Endothelial cell of umbilical vein (primary cell): ENCODE data around the gene RARRES2. TPM values are rescaled to one million over a fixed set of nuclear protein-coding genes. Genes with fewer than 3 reads are reported as not detected.
"Not testable (repeated sequence)": the region's sequence is repeated elsewhere in the genome, so short reads cannot be mapped to it uniquely, and the experiment has no call there.

Experiments used
- BruUV-seq: library from RNA; stranded (reverse); fragments of 400-500 nt; replicated peaks from 2 replicates; lab custom pipeline; 2021; lab: Mats Ljungman, UMichigan
- CTCF ChIA-PET: fragments of 300-600, 350-600 bp; sonication (Branson Sonifier 250); formaldehyde crosslinking; loops from one replicate; lab custom pipeline; 2021; ENCODE audit warnings: antibody characterized with exemption, inconsistent platforms; lab: Charles Lee
- POLR2A ChIA-PET: fragments of 300-600, 350-600 bp; sonication (Branson Sonifier 250); formaldehyde crosslinking; loops from one replicate; lab custom pipeline; 2021; ENCODE audit warnings: antibody characterized with exemption, inconsistent platforms; lab: Charles Lee
- DNase-seq: peaks from one replicate; pipeline ENCODE4 v3.0.0-alpha.2; 2011; ENCODE audit warnings: low read depth, low spot score
- FAIRE-seq: peaks from 2 replicates; lab custom pipeline; 2011; peaks lifted over from hg19 to GRCh38; lab: Jason Lieb, UNC
- H2AFZ ChIP-seq: 2 replicates; pipeline ENCODE4 v1.6.0; 2012; ENCODE audit warnings: low read depth, low read length, control low read depth, inconsistent platforms
- H3K27ac ChIP-seq: 2 replicates; pipeline ENCODE4 v1.5.1; 2011; ENCODE audit warnings: low read depth, mild to moderate bottlenecking, control low read depth, low read length, moderate library complexity; ENCODE audit not compliant: insufficient read depth
- H3K27me3 ChIP-seq, 2 experiments: 2 replicates each; pipeline versions ENCODE4 v1.6.0 to v1.6.1; 2011; ENCODE audit warnings: low read length in 2 of 2, mixed read lengths in 1 of 2; ENCODE audit not compliant: control insufficient read depth in 2 of 2, insufficient read depth in 2 of 2
- H3K36me3 ChIP-seq, 2 experiments: 2 replicates in 1 of 2; 3 replicates in 1 of 2; pipeline ENCODE4 v1.5.1; 2011; ENCODE audit warnings: low read length in 2 of 2, mild to moderate bottlenecking in 1 of 2, moderate library complexity in 1 of 2; ENCODE audit not compliant: control insufficient read depth in 2 of 2, insufficient read depth in 2 of 2; ENCODE audit errors: extremely low read depth in 1 of 2
- H3K4me1 ChIP-seq: 3 replicates; pipeline ENCODE4 v1.5.1; 2011; ENCODE audit warnings: mild to moderate bottlenecking, low read length; ENCODE audit not compliant: control insufficient read depth, insufficient read depth; ENCODE audit errors: extremely low read depth
- H3K4me2 ChIP-seq: 2 replicates; pipeline ENCODE4 v1.6.1; 2011; ENCODE audit warnings: low read length, control low read depth, mixed read lengths; ENCODE audit not compliant: insufficient read depth
- H3K4me3 ChIP-seq, 3 experiments: fragments of 200-600 bp in 1 of 3; sonication (generic), shearing (Covaris generic) in 1 of 3; replicated peaks in 1 of 3; 2 replicates each; pipeline ENCODE4 v1.5.1; 2011 to 2016; ENCODE audit warnings: control low read depth in 3 of 3, low read length in 3 of 3, mild to moderate bottlenecking in 2 of 3, inconsistent platforms in 1 of 3, low read depth in 1 of 3, moderate library complexity in 1 of 3; ENCODE audit not compliant: insufficient read depth in 1 of 3
- H3K79me2 ChIP-seq: 2 replicates; pipeline ENCODE4 v1.6.0; 2012; ENCODE audit warnings: low read length, inconsistent platforms; ENCODE audit not compliant: control insufficient read depth, insufficient read depth
- H3K9ac ChIP-seq: replicated peaks from 2 replicates; pipeline ENCODE3; 2011; ENCODE audit warnings: low read length, control low read depth; ENCODE audit not compliant: insufficient read depth; ENCODE audit errors: extremely low read depth
- H3K9me1 ChIP-seq: replicated peaks from 3 replicates; pipeline ENCODE4 v1.6.0; 2011; ENCODE audit warnings: mild to moderate bottlenecking, low read length; ENCODE audit not compliant: control insufficient read depth, insufficient read depth; ENCODE audit errors: extremely low read depth
- H3K9me3 ChIP-seq: replicated peaks from 2 replicates; pipeline ENCODE4 v1.5.1; 2012; ENCODE audit warnings: low read length, inconsistent platforms; ENCODE audit not compliant: control insufficient read depth, insufficient read depth
- H4K20me1 ChIP-seq: replicated peaks from 2 replicates; pipeline ENCODE3; 2011; ENCODE audit warnings: mild to moderate bottlenecking, low read length; ENCODE audit not compliant: control insufficient read depth, insufficient read depth; ENCODE audit errors: extremely low read depth
- CTCF ChIP-seq, 2 donors: IDR thresholded peaks; 1 replicate in 1 of 2; 2 replicates in 1 of 2; pipeline ENCODE4 v1.5.1; 2011; ENCODE audit warnings: low read length in 2 of 2, mild to moderate bottlenecking in 2 of 2, moderate library complexity in 2 of 2, control low read depth in 1 of 2, inconsistent platforms in 1 of 2, low read depth in 1 of 2; ENCODE audit not compliant: insufficient read depth in 1 of 2; ENCODE audit errors: extremely low read depth in 1 of 2
- EZH2 ChIP-seq: IDR thresholded peaks from 2 replicates; pipeline ENCODE4 v1.6.1; 2012; ENCODE audit warnings: borderline replicate concordance, low read depth, mild to moderate bottlenecking, moderate library complexity, low read length, inconsistent platforms; ENCODE audit not compliant: severe bottlenecking
- FOS ChIP-seq: IDR thresholded peaks from 2 replicates; pipeline ENCODE4 v1.6.1; 2011; ENCODE audit warnings: mild to moderate bottlenecking, low read length, moderate library complexity, borderline replicate concordance; ENCODE audit not compliant: insufficient read depth
- GATA2 ChIP-seq: IDR thresholded peaks from 2 replicates; pipeline ENCODE4 v1.7.0; 2011; ENCODE audit warnings: low read depth, mild to moderate bottlenecking, moderate library complexity, mixed read lengths, low read length; ENCODE audit not compliant: insufficient read length, insufficient read depth
- JUN ChIP-seq: IDR thresholded peaks from 2 replicates; pipeline ENCODE4 v1.6.1; 2011; ENCODE audit warnings: borderline replicate concordance, low read depth; ENCODE audit not compliant: insufficient read length, insufficient read depth
- MAX ChIP-seq: IDR thresholded peaks from 2 replicates; pipeline ENCODE4 v1.6.1; 2011; ENCODE audit not compliant: insufficient read depth, insufficient read length
- MYC ChIP-seq: IDR thresholded peaks from one replicate; pipeline ENCODE4 v1.6.1; 2011; ENCODE audit warnings: mild to moderate bottlenecking, low read depth, low read length
- POLR2A ChIP-seq: IDR thresholded peaks from 2 replicates; pipeline ENCODE4 v1.6.1; 2012; ENCODE audit warnings: low read depth, mild to moderate bottlenecking, control low read depth, low read length
- POLR2AphosphoS5 ChIP-seq: IDR thresholded peaks from 2 replicates; pipeline ENCODE4 v1.6.1; 2012; ENCODE audit warnings: low read depth, mild to moderate bottlenecking, control low read depth, low read length, moderate library complexity; ENCODE audit not compliant: insufficient read depth
- dilution Hi-C: fragments of 300-500 bp; cut with MboI; formaldehyde crosslinking; loops from one replicate; pipeline ENCODE4 v1.15.0; 2019; ENCODE audit warnings: low sequenced_read_pairs; ENCODE audit not compliant: extremely low pct_ligation_motif_present
- intact Hi-C: fragments of 100-400 bp; cut with micrococcal nuclease; formaldehyde crosslinking; loops from one replicate; pipeline ENCODE4 v1.10.0; 2022
- polyA plus RNA-seq, 4 experiments: library from polyadenylated mRNA; depleted of rRNA in 3 of 4; stranded (reverse) in 3 of 4; unstranded in 1 of 4; fragments of >200 nt; gene quantifications; 2 replicates each; pipeline versions ENCODE4 v1.2.1 to v1.2.3, GENCODE V29; 2011 to 2012; ENCODE audit warnings: missing spikeins in 1 of 4
- total RNA-seq: library from RNA; stranded (reverse); gene quantifications from 2 replicates; pipeline ENCODE4 v1.2.3, GENCODE V29; 2021

RARRES2 gene
- total and polyA plus RNA-seq, 2 donors (not counting 3 experiments of a cell fraction or from before 2014, with no cell fraction given), result not detected

GRCh38 chr7:150313367-150313809 lies 28.0 kb downstream of the RARRES2 start:
- DNase-seq (no peak), FAIRE-seq (no peak)
- dilution Hi-C loops, result no loop called here
- Histone ChIP-seq H3K4me3 (no peak overlapping the region), H3K27me3 (peaks cover 2 to 5% of the 10 kb centered on the region in 2 experiments), H3K9me3 (no peaks in the 10 kb centered on the region), H3K4me1 (peaks cover 4% of the 10 kb centered on the region), H3K79me2 (no peaks in the 10 kb centered on the region), H2AFZ (no peak overlapping the region), H4K20me1 (no peaks in the 10 kb centered on the region), H3K36me3 (no peaks in the 10 kb centered on the region), H3K9me1 (no peaks in the 10 kb centered on the region), H3K9ac (no peak overlapping the region), H3K4me2 (no peak overlapping the region), H3K27ac (no peak overlapping the region)
- CTCF ChIA-PET, result interaction anchor here (1.4 kb wide), 1 partner anchor 42 kb away, joined by 3 read pairs; no protein-coding TSS in a partner anchor
- intact Hi-C loops, result no loop called here
- TF ChIP-seq POLR2AphosphoS5 (no peak), POLR2A (no peak), FOS (no peak), EZH2 (no peak), MAX (no peak), MYC (no peak), CTCF (IDR thresholded peaks at IDR 0.05; ENCODE audit: extremely low read depth in 1 of 2, insufficient read depth in 1 of 2, low read depth in 1 of 2, low read length in 2 of 2) (no peak), JUN (no peak), GATA2 (no peak)
- POLR2A ChIA-PET, result no interaction called here
- no TSS peak for BruUV-seq

- H2AFZ ChIP-seq, H3K27me3 ChIP-seq, H3K9me1 ChIP-seq, H3K9ac ChIP-seq, dilution Hi-C loops, H3K4me2 ChIP-seq, BruUV-seq, DNase-seq, intact Hi-C loops, H3K4me3 ChIP-seq, H3K27ac ChIP-seq, FAIRE-seq, H3K79me2 ChIP-seq, H3K36me3 ChIP-seq, H3K9me3 ChIP-seq, POLR2A ChIA-PET, H3K4me1 ChIP-seq, H4K20me1 ChIP-seq: not testable (repeated sequence)
- CTCF ChIA-PET, result interaction anchor here (1.0 to 1.4 kb wide), 3 partner anchors 33 to 466 kb away, joined by 3 read pairs; no protein-coding TSS in a partner anchor
Observed at GRCh38 chr7:150312649-150313366, 28.6 kb downstream of the RARRES2 start.
